ENCODE measurements around the gene GALNT1. TPM values are rescaled to one million over a fixed set of nuclear protein-coding genes. Genes with fewer than 3 reads are reported as not detected.

The GALNT1 gene
- total and polyA plus RNA-seq, 10 of the 15 experiments (the other 5 are each of a cell fraction or from before 2014, with no cell fraction given), result 8.0 to 53.7 (median 29.9) TPM

- CTCF ChIA-PET, result no interaction called here
- RAD21 ChIA-PET (ENCODE audit: unreplicated experiment), result no interaction called here
- no peak for ATAC-seq
- in situ Hi-C loops (cut with MboI), result no loop called here
- no peak overlapping the region for H3K4me2 ChIP-seq (ENCODE audit: control insufficient read depth, insufficient read depth)
- H3K9ac ChIP-seq (ENCODE audit: control insufficient read depth, insufficient read depth, low read length), result no peak overlapping the region
- no peak overlapping the region for H3K27ac ChIP-seq (ENCODE audit: control insufficient read depth, insufficient read depth)
- H2AFZ ChIP-seq (ENCODE audit: control insufficient read depth, low read depth, low read length), result no peak overlapping the region
- no peaks in the 10 kb centered on the region; the same call in 2 of the 3 replicates for H3K9me3 ChIP-seq (replicated peaks; ENCODE audit: control insufficient read depth, insufficient read depth, low read length)
- intact Hi-C loops (cut with micrococcal nuclease; ENCODE audit: unreplicated experiment), result no loop called here
- no peaks in the 10 kb centered on the region for H3K27me3 ChIP-seq (replicated peaks in 1 of 2; ENCODE audit: control insufficient read depth in 2 of 2, insufficient read depth in 2 of 2, low read length in 1 of 2)
- DNase-seq (ENCODE audit: low read depth, low spot score), result no peak
- FAIRE-seq, result no peak
- POLR2A ChIA-PET, result interaction anchor here (0.7 to 1.1 kb wide), 3 partner anchors 11 to 464 kb away, joined by 3 to 4 read pairs (median 4); no protein-coding TSS in a partner anchor
- no peaks in the 10 kb centered on the region; a peak in 1 of 4 replicates for H3K36me3 ChIP-seq (ENCODE audit: control insufficient read depth in 2 of 2, insufficient read depth in 2 of 2, low read length in 1 of 2)
- no TSS peak for BruUV-seq (replicated peaks)
- WGBS (ENCODE audit: insufficient coverage, insufficient replicate concordance, low lambda C conversion rate, missing lambda C conversion rate), result 80% methylated on average over 3 of the region's 3 CpGs
- peaks cover 4% of the 10 kb centered on the region for H3K79me2 ChIP-seq (ENCODE audit: control insufficient read depth, insufficient read depth, low read length)
- no peak overlapping the region for H3K4me3 ChIP-seq
- TF ChIP-seq, protein P1, sequence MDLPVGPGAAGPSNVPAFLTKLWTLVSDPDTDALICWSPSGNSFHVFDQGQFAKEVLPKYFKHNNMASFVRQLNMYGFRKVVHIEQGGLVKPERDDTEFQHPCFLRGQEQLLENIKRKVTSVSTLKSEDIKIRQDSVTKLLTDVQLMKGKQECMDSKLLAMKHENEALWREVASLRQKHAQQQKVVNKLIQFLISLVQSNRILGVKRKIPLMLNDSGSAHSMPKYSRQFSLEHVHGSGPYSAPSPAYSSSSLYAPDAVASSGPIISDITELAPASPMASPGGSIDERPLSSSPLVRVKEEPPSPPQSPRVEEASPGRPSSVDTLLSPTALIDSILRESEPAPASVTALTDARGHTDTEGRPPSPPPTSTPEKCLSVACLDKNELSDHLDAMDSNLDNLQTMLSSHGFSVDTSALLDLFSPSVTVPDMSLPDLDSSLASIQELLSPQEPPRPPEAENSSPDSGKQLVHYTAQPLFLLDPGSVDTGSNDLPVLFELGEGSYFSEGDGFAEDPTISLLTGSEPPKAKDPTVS (IDR thresholded peaks at IDR 0.05; ENCODE audit: low read depth, low read length), result no peak
- TF ChIP-seq CTCF (IDR thresholded peaks at IDR 0.05 in 2 of 3, conservative IDR thresholded peaks at IDR 0.05 in 1 of 3; ENCODE audit: control insufficient read depth in 2 of 3, extremely low read depth in 1 of 3, insufficient read depth in 1 of 3, low read depth in 3 of 3, low read length in 3 of 3) (no peak), MXI1 (IDR thresholded peaks at IDR 0.05; ENCODE audit: low read depth, low read length) (no peak), NRF1 (conservative IDR thresholded peaks at IDR 0.05; ENCODE audit: low read depth, low read length) (no peak), SREBF1 (IDR thresholded peaks at IDR 0.05; ENCODE audit: low read length) (no peak), TCF12 (IDR thresholded peaks at IDR 0.05; ENCODE audit: low read depth, low read length) (no peak), TCF7 (IDR thresholded peaks at IDR 0.05; ENCODE audit: borderline replicate concordance) (no peak)
- TF ChIP-seq, protein P2, sequence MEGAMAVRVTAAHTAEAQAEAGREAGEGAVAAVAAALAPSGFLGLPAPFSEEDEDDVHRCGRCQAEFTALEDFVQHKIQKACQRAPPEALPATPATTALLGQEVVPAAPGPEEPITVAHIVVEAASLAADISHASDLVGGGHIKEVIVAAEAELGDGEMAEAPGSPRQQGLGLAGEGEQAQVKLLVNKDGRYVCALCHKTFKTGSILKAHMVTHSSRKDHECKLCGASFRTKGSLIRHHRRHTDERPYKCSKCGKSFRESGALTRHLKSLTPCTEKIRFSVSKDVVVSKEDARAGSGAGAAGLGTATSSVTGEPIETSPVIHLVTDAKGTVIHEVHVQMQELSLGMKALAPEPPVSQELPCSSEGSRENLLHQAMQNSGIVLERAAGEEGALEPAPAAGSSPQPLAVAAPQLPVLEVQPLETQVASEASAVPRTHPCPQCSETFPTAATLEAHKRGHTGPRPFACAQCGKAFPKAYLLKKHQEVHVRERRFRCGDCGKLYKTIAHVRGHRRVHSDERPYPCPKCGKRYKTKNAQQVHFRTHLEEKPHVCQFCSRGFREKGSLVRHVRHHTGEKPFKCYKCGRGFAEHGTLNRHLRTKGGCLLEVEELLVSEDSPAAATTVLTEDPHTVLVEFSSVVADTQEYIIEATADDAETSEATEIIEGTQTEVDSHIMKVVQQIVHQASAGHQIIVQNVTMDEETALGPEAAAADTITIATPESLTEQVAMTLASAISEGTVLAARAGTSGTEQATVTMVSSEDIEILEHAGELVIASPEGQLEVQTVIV (IDR thresholded peaks at IDR 0.05; ENCODE audit: borderline replicate concordance, partially characterized antibody), result no peak
- H3K4me1 ChIP-seq (ENCODE audit: control insufficient read depth, insufficient read depth, low read length), result peaks cover 27% of the 10 kb centered on the region
- H4K20me1 ChIP-seq (ENCODE audit: control insufficient read depth, insufficient read depth), result no peaks in the 10 kb centered on the region
- SMC1A ChIA-PET (ENCODE audit: uncharacterized antibody, unreplicated experiment), result interaction anchor here (1.3 kb wide), 1 partner anchor 41 kb away, joined by 3 read pairs; no protein-coding TSS in a partner anchor
These were observed 39.2 kb downstream of the GALNT1 start for GRCh38 chr18:35620765-35621164.
